Coronary artery (tissue), 2 donors: ENCODE measurements around the gene PPP2R5D.

ENCODE experiments used
- DNase-seq: peaks from one replicate; pipeline ENCODE4 v3.0.0-alpha.2; 2017; ENCODE audit warnings: low spot score
- H3K27ac ChIP-seq, 2 donors: fragments of 200-600 bp; sonication (generic); one replicate each; pipeline ENCODE4 v1.5.1; 2016 to 2019
- H3K4me3 ChIP-seq: fragments of 200-600 bp; sonication (generic); 2 replicates; pipeline ENCODE4 v1.5.1; 2016; ENCODE audit warnings: mild to moderate bottlenecking, moderate library complexity
- CTCF ChIP-seq: fragments of 200-600 bp; sonication (generic); IDR thresholded peaks from one replicate; pipeline ENCODE4 v1.5.1; 2019; ENCODE audit warnings: antibody characterized with exemption

Gene PPP2R5D

GRCh38 chr6:42970871-42971612 lies 13.3 kb upstream of the PPP2R5D start:
- H3K27ac ChIP-seq: no peak overlapping the region

GRCh38 chr6:42971746-42972327 lies 12.5 kb upstream of the PPP2R5D start:
- no peak for DNase-seq
- Histone ChIP-seq H3K27ac (no peak overlapping the region), H3K4me3 (no peak overlapping the region)
- TF ChIP-seq CTCF: no peak

More at GRCh38 chr6:42970871-42971612, 13.3 kb upstream of the PPP2R5D start:
- no peak for TF ChIP-seq CTCF
- no peak overlapping the region for H3K4me3 ChIP-seq
- no peak for DNase-seq

- Histone ChIP-seq H3K27ac (no peak overlapping the region), H3K4me3 (no peak overlapping the region)
- no peak for TF ChIP-seq CTCF
- DNase-seq: no peak
Observed at GRCh38 chr6:42973926-42974325, 10.4 kb upstream of the PPP2R5D start.

GRCh38 chr6:42974919-42975505 lies 9.4 kb upstream of the PPP2R5D start:
- no peak for DNase-seq
- no peak overlapping the region for H3K4me3 ChIP-seq
- no peak for TF ChIP-seq CTCF
- no peak overlapping the region for H3K27ac ChIP-seq

GRCh38 chr6:42978487-42978838 lies 5.9 kb upstream of the PPP2R5D start:
- Histone ChIP-seq H3K27ac (peak overlapping the region; percentile 70 to 87), H3K4me3 (peak overlapping the region; percentile 87)
- DNase-seq: no peak
- no peak for TF ChIP-seq CTCF

- no peak for TF ChIP-seq CTCF
- peak within 1 kb of the TSS; percentile 70 to 87 for H3K27ac ChIP-seq
- H3K4me3 ChIP-seq: peak within 1 kb of the TSS; percentile 87
- peak; percentile 92 for DNase-seq
Observed at GRCh38 chr6:42978839-42979522, 5.4 kb upstream of the PPP2R5D start, which contains the start of gene PEX6. Gene PEX6, minus strand, starts transcription at chr6:42979181. Its CDS starts 31 bp downstream, at chr6:42979150.
